Naive thymus-derived CD4-positive, alpha-beta T cell (primary cell): Measurements from ENCODE around the gene AGR3. TPM values are rescaled to one million over a fixed set of nuclear protein-coding genes. Genes with fewer than 3 reads are reported as not detected.

Experiments used
- ATAC-seq: fragments of 150-1000 bp; cut with Tn5 transposase; 2 replicates; pipeline ENCODE4 v1.10.0; 2021; ENCODE audit warnings: mild to moderate bottlenecking, moderate library complexity
- CTCF ChIA-PET: fragments of 350-600 bp; sonication (Branson Sonifier 250); formaldehyde crosslinking; loops from one replicate; lab custom pipeline; 2021; ENCODE audit warnings: antibody characterized with exemption; lab: Charles Lee
- POLR2A ChIA-PET: fragments of 350-600 bp; sonication (Branson Sonifier 250); formaldehyde crosslinking; loops from one replicate; lab custom pipeline; 2021; ENCODE audit warnings: antibody characterized with exemption, inconsistent platforms; lab: Charles Lee
- DNase-seq, 9 donors: peaks; one replicate each; pipeline versions ENCODE4 v3.0.0 to v3.0.0-alpha.2; 2020 to 2022; ENCODE audit warnings: mixed read lengths in 1 of 9
- H3K27ac ChIP-seq: one replicate; pipeline ENCODE4 v1.7.0; 2013; ENCODE audit warnings: mild to moderate bottlenecking, low read depth, low read length, moderate library complexity
- H3K27me3 ChIP-seq, 2 donors: one replicate each; pipeline ENCODE4 v1.7.0; 2013; ENCODE audit warnings: low read length in 2 of 2, mild to moderate bottlenecking in 2 of 2, moderate library complexity in 2 of 2; ENCODE audit not compliant: control insufficient read depth in 2 of 2, insufficient read depth in 2 of 2
- H3K36me3 ChIP-seq, 3 experiments: 1 replicate in 2 of 3; 2 replicates in 1 of 3; pipeline ENCODE4 v1.7.0; 2013; ENCODE audit warnings: low read length in 3 of 3, mild to moderate bottlenecking in 3 of 3, moderate library complexity in 1 of 3; ENCODE audit not compliant: insufficient read depth in 3 of 3, control insufficient read depth in 2 of 3
- H3K4me1 ChIP-seq, 2 donors: one replicate each; pipeline ENCODE4 v1.7.0; 2013; ENCODE audit warnings: low read length in 2 of 2, mild to moderate bottlenecking in 2 of 2, moderate library complexity in 1 of 2; ENCODE audit not compliant: control insufficient read depth in 2 of 2, insufficient read depth in 2 of 2
- H3K4me3 ChIP-seq: 2 replicates; pipeline ENCODE4 v1.7.0; 2013; ENCODE audit warnings: mild to moderate bottlenecking, low read length
- H3K9me3 ChIP-seq, 3 experiments: 1 replicate in 2 of 3; 2 replicates in 1 of 3; pipeline ENCODE4 v1.7.0; 2013; ENCODE audit warnings: low read length in 3 of 3; ENCODE audit not compliant: control insufficient read depth in 2 of 3
- H3K27ac Mint-ChIP-seq, 9 donors: one replicate each; pipeline ENCODE4 v1.8.0; 2020 to 2022; ENCODE audit warnings: mixed read lengths in 9 of 9, mild to moderate bottlenecking in 8 of 9, moderate library complexity in 5 of 9, inconsistent platforms in 2 of 9
- H3K27me3 Mint-ChIP-seq, 5 donors: one replicate each; pipeline ENCODE4 v1.8.0; 2021 to 2022; ENCODE audit warnings: mixed read lengths in 5 of 5, mild to moderate bottlenecking in 1 of 5
- H3K36me3 Mint-ChIP-seq, 5 donors: one replicate each; pipeline ENCODE4 v1.8.0; 2020 to 2022; ENCODE audit warnings: mixed read lengths in 5 of 5, mild to moderate bottlenecking in 3 of 5, inconsistent platforms in 1 of 5
- H3K4me1 Mint-ChIP-seq, 7 donors: one replicate each; pipeline ENCODE4 v1.8.0; 2020 to 2022; ENCODE audit warnings: mixed read lengths in 7 of 7, mild to moderate bottlenecking in 3 of 7, inconsistent platforms in 1 of 7
- H3K4me3 Mint-ChIP-seq, 10 donors: one replicate each; pipeline ENCODE4 v1.8.0; 2020 to 2022; ENCODE audit warnings: mild to moderate bottlenecking in 10 of 10, mixed read lengths in 10 of 10, moderate library complexity in 6 of 10, inconsistent platforms in 2 of 10
- H3K9me3 Mint-ChIP-seq, 11 donors: one replicate each; pipeline ENCODE4 v1.8.0; 2020 to 2022; ENCODE audit warnings: mixed read lengths in 11 of 11, mild to moderate bottlenecking in 4 of 11, inconsistent platforms in 1 of 11, moderate library complexity in 1 of 11
- intact Hi-C, 2 donors: fragments of 100-400 bp; cut with micrococcal nuclease; formaldehyde crosslinking; loops; one replicate each; pipeline ENCODE4 v1.15.1; 2023
- polyA plus RNA-seq, 2 donors: library from polyadenylated mRNA; unstranded; fragments of 300-500 nt; fragmentation: Illumina TruSeq; gene quantifications; one replicate each; pipeline ENCODE4 v1.2.3, GENCODE V29; 2021
- total RNA-seq, 6 experiments: library from RNA in 5 of 6; stranded (reverse) in 5 of 6; gene quantifications; 1 replicate in 5 of 6; 2 replicates in 1 of 6; pipeline ENCODE4 v1.2.3 and lab custom pipeline; 2021 to 2026

The AGR3 gene
- total and polyA plus RNA-seq, 7 experiments from 2014 or later, result not detected

GRCh38 chr7:16845746-16846145 is 36.0 kb downstream of the AGR3 start:
- Histone ChIP-seq H3K9me3 (no peaks in the 10 kb centered on the region), H3K27ac (no peak overlapping the region), H3K27me3 (no peaks in the 10 kb centered on the region), H3K4me1 (no peaks in the 10 kb centered on the region), H3K36me3 (no peaks in the 10 kb centered on the region), H3K4me3 (no peak overlapping the region)
- Mint-ChIP-seq H3K36me3 (no peaks in the 10 kb centered on the region), H3K27me3 (peaks cover 4 to 42% (median 26%) of the 10 kb centered on the region in 5 donors), H3K27ac (no peak overlapping the region), H3K4me1 (peaks cover 0 to 3% (median 0%) of the 10 kb centered on the region in 7 donors), H3K4me3 (no peak overlapping the region), H3K9me3 (no peaks in the 10 kb centered on the region)
- no peak for DNase-seq
- ChIA-PET POLR2A (no interaction called here), CTCF (no interaction called here)
- intact Hi-C loops, result loop anchor here in 1 of 2 donors (2.0 kb wide), 1 partner anchor 79 kb away; no protein-coding TSS in a partner anchor
- no peak for ATAC-seq

- Mint-ChIP-seq H3K9me3 (peaks cover 0 to 2% (median 0%) of the 10 kb centered on the region in 11 donors), H3K4me3 (peak overlapping the region in 1 of 10 donors; percentile 45), H3K27me3 (peaks cover 4 to 17% (median 12%) of the 10 kb centered on the region in 5 donors), H3K4me1 (no peaks in the 10 kb centered on the region), H3K27ac (no peak overlapping the region), H3K36me3 (no peaks in the 10 kb centered on the region)
- ATAC-seq (no peak), DNase-seq (no peak)
- no peaks in the 10 kb centered on the region for H3K36me3 ChIP-seq
- intact Hi-C loops, result no loop called here
- no peaks in the 10 kb centered on the region for H3K4me1 ChIP-seq
- CTCF ChIA-PET, result no interaction called here
- POLR2A ChIA-PET, result no interaction called here
- no peak overlapping the region for H3K4me3 ChIP-seq
- H3K27ac ChIP-seq, result no peak overlapping the region
- no peaks in the 10 kb centered on the region for H3K27me3 ChIP-seq
- H3K9me3 ChIP-seq, result no peaks in the 10 kb centered on the region
Observed at GRCh38 chr7:16841681-16842080, 40.1 kb downstream of the AGR3 start.

DNA sequence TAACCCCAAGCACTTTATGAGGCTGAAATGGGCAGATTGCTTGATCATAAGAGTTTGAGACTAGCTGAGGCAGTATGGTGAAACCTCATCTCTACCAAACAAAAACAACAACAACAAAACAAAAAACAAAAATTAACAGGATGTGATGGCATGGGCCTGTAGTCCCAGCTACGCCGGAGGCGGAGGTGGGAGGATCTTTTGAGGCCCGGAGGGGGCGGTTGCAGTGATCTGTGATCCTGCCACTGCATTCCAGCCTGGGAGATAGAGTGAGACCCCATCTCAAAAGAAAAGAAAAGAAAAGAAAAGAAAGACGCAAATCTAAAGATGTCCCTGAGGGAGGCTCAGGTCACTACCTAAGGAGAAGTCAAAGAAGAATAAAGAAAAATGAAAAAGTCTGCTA is 41.7 kb downstream of the AGR3 start:
- Histone ChIP-seq H3K27ac (no peak overlapping the region), H3K4me3 (no peak overlapping the region), H3K27me3 (no peaks in the 10 kb centered on the region), H3K9me3 (no peaks in the 10 kb centered on the region), H3K36me3 (no peaks in the 10 kb centered on the region), H3K4me1 (no peaks in the 10 kb centered on the region)
- intact Hi-C loops, result no loop called here
- no peaks in the 10 kb centered on the region for H3K36me3 Mint-ChIP-seq
- ATAC-seq (no peak), DNase-seq (no peak)
- POLR2A ChIA-PET, result no interaction called here
- CTCF ChIA-PET, result no interaction called here
- H3K4me3 Mint-ChIP-seq, result no peak overlapping the region
- peaks cover 0 to 2% (median 0%) of the 10 kb centered on the region in 11 donors for H3K9me3 Mint-ChIP-seq
- H3K27me3 Mint-ChIP-seq, result peaks cover 4 to 20% (median 7%) of the 10 kb centered on the region in 5 donors
- H3K4me1 Mint-ChIP-seq, result no peaks in the 10 kb centered on the region
- no peak overlapping the region for H3K27ac Mint-ChIP-seq

GRCh38 chr7:16839646-16840045 is 42.1 kb downstream of the AGR3 start:
- peaks cover 0 to 2% (median 0%) of the 10 kb centered on the region in 11 donors for H3K9me3 Mint-ChIP-seq
- no peak overlapping the region for H3K27ac ChIP-seq
- CTCF ChIA-PET, result no interaction called here
- no peaks in the 10 kb centered on the region for H3K4me1 ChIP-seq
- H3K27me3 ChIP-seq, result no peaks in the 10 kb centered on the region
- H3K36me3 ChIP-seq, result no peaks in the 10 kb centered on the region
- peaks cover 4 to 20% (median 7%) of the 10 kb centered on the region in 5 donors for H3K27me3 Mint-ChIP-seq
- ATAC-seq (no peak), DNase-seq (no peak)
- no peaks in the 10 kb centered on the region for H3K4me1 Mint-ChIP-seq
- H3K36me3 Mint-ChIP-seq, result no peaks in the 10 kb centered on the region
- H3K27ac Mint-ChIP-seq, result no peak overlapping the region
- H3K9me3 ChIP-seq, result no peaks in the 10 kb centered on the region
- POLR2A ChIA-PET, result no interaction called here
- H3K4me3 Mint-ChIP-seq, result no peak overlapping the region
- H3K4me3 ChIP-seq, result no peak overlapping the region
- intact Hi-C loops, result no loop called here

- H3K27ac Mint-ChIP-seq, result no peak overlapping the region
- H3K36me3 ChIP-seq, result no peaks in the 10 kb centered on the region
- ChIA-PET POLR2A (no interaction called here), CTCF (interaction anchor here (0.8 kb wide), 1 partner anchor 27 kb away, joined by 3 read pairs; no protein-coding TSS in a partner anchor)
- no peak overlapping the region for H3K27ac ChIP-seq
- H3K4me3 Mint-ChIP-seq, result no peak overlapping the region
- no peaks in the 10 kb centered on the region for H3K36me3 Mint-ChIP-seq
- H3K4me1 ChIP-seq, result no peaks in the 10 kb centered on the region
- no peak overlapping the region for H3K4me3 ChIP-seq
- peaks cover under 1 to 14% (median 7%) of the 10 kb centered on the region in 5 donors for H3K27me3 Mint-ChIP-seq
- no peaks in the 10 kb centered on the region for H3K9me3 ChIP-seq
- no peaks in the 10 kb centered on the region for H3K27me3 ChIP-seq
- intact Hi-C loops, result no loop called here
- no peak for ATAC-seq
- DNase-seq, result no peak
- peaks cover 0 to 2% (median 0%) of the 10 kb centered on the region in 11 donors for H3K9me3 Mint-ChIP-seq
- H3K4me1 Mint-ChIP-seq, result no peaks in the 10 kb centered on the region
Observed at GRCh38 chr7:16838891-16839290, 42.9 kb downstream of the AGR3 start.

DNA sequence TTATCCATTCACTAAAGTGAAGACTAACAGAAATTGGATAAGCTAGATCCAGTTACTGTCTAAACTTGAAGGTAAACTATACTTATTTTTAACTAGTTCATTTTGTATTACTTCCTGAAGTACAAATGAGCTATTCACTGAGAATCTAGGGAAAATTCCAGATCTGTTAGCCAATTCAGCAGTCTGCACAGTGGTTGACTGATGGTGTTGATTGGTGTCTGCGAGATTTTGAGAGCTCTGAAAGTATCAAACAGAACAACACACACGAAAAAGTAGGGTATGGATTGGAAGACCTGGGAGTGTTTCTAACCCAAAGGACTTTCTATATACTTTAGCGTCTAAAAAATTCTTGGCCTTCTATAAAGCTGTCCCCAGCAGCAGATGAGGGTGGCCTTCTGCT is 43.4 kb downstream of the AGR3 start:
- Mint-ChIP-seq H3K27ac (no peak overlapping the region), H3K27me3 (peaks cover 0 to 13% (median 7%) of the 10 kb centered on the region in 5 donors), H3K4me1 (no peaks in the 10 kb centered on the region), H3K4me3 (no peak overlapping the region), H3K36me3 (no peaks in the 10 kb centered on the region), H3K9me3 (peaks cover 0 to 2% (median 0%) of the 10 kb centered on the region in 11 donors)
- intact Hi-C loops, result no loop called here
- DNase-seq (no peak), ATAC-seq (no peak)
- H3K4me1 ChIP-seq, result no peaks in the 10 kb centered on the region
- POLR2A ChIA-PET, result no interaction called here
- no peak overlapping the region for H3K27ac ChIP-seq
- no peaks in the 10 kb centered on the region for H3K36me3 ChIP-seq
- no peaks in the 10 kb centered on the region for H3K9me3 ChIP-seq
- CTCF ChIA-PET, result interaction anchor here (0.8 kb wide), 1 partner anchor 28 kb away, joined by 3 read pairs; no protein-coding TSS in a partner anchor
- no peak overlapping the region for H3K4me3 ChIP-seq
- H3K27me3 ChIP-seq, result no peaks in the 10 kb centered on the region

DNA sequence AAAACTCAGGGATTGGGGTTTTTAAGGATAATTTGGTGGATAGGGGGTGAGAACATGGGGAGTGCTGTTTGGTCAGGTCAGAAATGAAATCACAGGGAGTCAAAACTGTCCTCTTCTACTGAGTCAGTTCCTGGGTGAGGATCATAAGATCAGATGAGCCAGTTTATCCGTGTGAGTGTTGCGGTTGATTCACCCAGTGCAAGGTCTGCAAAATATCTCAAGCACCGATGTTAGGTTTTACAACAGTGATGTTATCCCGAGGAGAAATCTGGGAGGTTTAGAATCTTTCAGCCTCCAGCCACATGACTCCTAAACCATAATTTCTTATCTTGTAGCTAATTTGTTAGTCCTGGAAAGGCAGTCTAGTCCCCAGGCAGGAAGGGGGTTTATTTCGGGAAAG is 45.3 kb downstream of the AGR3 start:
- no peaks in the 10 kb centered on the region for H3K36me3 Mint-ChIP-seq
- no peak overlapping the region for H3K4me3 Mint-ChIP-seq
- ATAC-seq (no peak), DNase-seq (no peak)
- intact Hi-C loops, result no loop called here
- Histone ChIP-seq H3K4me1 (no peaks in the 10 kb centered on the region), H3K27me3 (no peaks in the 10 kb centered on the region), H3K4me3 (no peak overlapping the region), H3K27ac (no peak overlapping the region), H3K9me3 (no peaks in the 10 kb centered on the region), H3K36me3 (no peaks in the 10 kb centered on the region)
- H3K9me3 Mint-ChIP-seq, result peaks cover 0 to 2% (median 0%) of the 10 kb centered on the region in 11 donors
- H3K4me1 Mint-ChIP-seq, result no peaks in the 10 kb centered on the region
- H3K27me3 Mint-ChIP-seq, result peaks cover 0 to 13% (median 7%) of the 10 kb centered on the region in 5 donors
- ChIA-PET POLR2A (no interaction called here), CTCF (no interaction called here)
- no peak overlapping the region for H3K27ac Mint-ChIP-seq
